NCI-H748 (cell line): ENCODE results near the gene CCDC157.
A peak's percentile ranks its signal among the peaks of the same experiment; 100 is the strongest.

ENCODE experiments used
- DNase-seq: peaks from one replicate; lab custom pipeline; 2025; ENCODE audit not compliant: unreplicated experiment; lab: John Stamatoyannopoulos, UW

CCDC157 gene

DNA sequence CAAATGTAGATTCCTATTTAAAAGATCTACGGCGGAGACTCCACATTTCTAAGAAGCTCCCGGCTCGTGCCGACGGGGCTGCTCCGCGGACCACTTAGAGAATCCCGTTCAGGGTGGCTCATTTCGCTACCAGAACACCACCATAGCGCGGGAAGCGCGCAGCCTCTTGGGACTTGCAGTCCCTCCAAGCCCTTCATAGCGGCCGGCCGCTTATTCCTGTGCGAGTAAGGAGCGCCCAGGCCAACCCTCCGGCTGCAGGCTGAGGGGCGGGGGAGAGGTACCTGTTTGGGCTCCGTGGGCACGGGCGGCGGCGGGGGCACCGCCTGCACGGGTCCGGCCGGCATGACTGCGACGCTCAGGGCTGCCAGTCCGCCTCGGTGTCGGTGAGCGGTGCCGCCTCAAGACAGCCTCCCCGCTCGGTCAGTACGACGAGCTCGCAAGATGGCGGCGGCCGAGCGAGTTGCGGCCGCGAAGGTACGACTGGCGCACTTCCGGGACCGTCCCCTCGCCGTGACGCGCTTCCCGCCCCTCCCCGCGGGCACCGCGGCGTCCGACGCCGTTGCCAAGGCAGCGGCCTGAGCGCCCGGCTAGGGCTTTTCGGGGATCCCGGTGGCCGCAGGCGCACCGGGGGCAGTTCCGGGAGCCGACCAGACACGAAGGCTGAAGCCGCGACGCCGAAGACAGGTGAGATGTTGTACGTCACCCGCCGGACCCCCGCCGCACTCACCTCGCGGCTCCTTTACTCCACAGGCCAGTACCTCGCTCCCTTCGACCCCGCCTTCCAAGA is at the start of gene CCDC157, which contains the start of gene SF3A1:
Gene CCDC157, plus strand, starts transcription at position 559 of the 787 bp plus-strand sequence. CDS start 8,994 bp downstream, outside the sequence.
Gene SF3A1, minus strand, starts transcription at position 446 of the 787 bp plus-strand sequence. Its CDS starts 102 bp downstream, at position 344.
- DNase-seq, result peak; percentile 90

DNA sequence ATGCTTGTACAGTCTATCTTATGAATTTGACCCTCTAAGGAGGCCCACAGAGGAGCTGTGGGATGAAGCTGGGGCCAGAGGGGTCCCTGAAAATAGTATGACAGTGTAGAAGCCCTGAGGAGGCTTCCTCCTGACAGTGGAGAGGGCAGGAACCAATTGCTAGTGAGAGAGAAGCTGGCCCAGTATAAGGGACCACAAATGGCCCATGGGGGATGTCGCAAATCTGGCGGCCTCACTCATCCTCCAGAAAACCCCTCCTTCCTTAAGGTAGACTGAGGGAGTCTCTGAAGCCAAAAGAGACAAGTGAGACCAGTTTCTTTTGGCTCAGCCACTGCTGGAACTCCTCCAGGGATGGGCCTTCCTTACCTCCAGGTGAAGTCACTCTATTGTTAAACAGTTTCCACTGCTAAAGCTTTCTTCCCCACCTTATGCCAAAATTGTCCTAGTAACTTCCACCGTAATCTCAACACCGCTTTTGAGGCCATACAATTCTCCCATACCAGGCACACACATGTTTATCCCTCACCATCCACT is 49.7 kb upstream of the CCDC157 start:
- DNase-seq, result no peak

DNA sequence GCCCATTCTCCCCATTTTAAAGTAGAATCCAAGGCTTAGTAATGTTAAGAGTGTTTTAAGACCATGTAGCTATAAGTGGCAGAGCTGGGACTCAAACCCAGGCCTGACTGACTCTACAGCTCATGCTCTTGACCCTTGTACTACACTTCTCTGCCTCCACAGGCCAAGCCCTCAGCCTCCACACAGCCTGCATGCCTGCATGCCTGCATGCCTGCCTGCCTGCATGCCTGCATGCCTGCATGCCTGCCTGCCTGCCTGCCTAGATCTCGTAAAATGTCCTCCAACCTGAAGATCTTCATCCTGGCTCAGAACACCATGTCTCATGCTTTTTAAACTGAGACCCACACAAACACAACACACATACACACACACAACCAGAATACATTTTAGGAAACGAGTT is 48.7 kb upstream of the CCDC157 start:
- no peak for DNase-seq

DNA sequence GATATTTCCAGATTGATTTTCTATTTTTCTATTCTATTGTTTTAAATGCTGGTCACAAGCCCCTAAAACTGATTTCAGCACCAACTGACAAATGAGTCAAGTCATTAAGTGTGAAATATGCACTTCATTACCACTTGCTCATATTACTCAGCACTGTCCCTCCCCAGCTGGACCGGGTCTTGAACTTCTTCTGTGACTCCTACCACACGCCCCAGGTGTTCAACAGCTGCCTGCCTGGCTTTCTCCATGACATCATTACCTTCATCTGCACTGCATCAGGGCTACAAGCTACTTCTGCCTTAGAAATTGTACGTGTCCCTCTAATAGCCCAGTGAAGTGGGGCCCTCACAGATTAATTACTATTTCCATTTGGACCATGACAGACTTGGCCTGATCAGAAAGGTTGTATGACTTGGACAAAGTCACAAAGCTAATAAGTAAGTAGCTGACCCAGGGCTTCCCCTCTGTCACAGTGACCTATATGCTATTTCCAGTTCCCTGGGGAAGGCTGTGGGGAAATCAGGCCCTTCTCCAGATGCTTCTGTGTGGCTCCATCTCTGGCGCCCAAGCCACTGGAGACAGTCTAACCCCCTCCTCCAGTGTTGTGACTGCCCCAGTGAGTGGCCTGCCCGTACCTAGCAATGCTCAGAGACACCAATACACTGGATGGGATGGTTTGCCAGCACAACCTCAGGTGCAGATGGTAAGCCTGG is 48.1 kb upstream of the CCDC157 start:
- DNase-seq, result no peak

DNA sequence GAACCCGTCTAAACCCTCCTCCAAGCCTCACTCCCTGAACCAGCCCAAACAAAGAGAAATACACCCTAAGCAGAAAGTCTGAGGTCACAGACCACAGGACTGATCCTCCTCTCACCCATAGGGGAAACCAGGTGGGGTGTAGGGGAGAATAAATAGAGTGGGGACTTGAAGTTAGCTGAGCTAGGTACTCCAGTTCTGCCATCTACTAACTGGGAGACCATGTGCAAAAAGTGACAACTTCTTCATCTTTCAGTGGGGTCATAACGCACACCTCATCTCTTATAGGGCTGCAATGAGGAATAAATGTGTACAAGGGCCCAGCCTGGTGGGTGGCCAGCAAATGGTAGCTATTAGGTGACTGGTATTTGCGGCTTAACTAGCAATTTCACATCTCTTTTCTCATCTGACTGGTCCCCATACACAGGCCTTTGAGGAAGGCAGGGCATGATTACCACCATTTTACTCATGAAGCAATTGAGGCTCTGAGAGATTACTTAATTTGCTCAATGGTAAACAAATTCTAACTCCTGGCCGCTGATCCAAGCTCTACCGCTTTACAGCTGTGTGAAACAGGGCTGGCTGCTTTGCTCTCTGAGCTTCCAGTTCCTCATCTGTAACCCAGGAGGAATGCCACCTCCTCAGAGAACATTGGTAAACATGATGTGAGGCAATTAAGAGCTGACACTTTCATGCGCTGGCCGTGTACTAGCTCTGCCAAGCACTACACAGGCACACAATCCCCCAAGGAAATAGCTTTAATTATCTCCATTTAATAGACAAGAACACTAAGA is 46.7 kb upstream of the CCDC157 start:
- DNase-seq, result no peak

DNA sequence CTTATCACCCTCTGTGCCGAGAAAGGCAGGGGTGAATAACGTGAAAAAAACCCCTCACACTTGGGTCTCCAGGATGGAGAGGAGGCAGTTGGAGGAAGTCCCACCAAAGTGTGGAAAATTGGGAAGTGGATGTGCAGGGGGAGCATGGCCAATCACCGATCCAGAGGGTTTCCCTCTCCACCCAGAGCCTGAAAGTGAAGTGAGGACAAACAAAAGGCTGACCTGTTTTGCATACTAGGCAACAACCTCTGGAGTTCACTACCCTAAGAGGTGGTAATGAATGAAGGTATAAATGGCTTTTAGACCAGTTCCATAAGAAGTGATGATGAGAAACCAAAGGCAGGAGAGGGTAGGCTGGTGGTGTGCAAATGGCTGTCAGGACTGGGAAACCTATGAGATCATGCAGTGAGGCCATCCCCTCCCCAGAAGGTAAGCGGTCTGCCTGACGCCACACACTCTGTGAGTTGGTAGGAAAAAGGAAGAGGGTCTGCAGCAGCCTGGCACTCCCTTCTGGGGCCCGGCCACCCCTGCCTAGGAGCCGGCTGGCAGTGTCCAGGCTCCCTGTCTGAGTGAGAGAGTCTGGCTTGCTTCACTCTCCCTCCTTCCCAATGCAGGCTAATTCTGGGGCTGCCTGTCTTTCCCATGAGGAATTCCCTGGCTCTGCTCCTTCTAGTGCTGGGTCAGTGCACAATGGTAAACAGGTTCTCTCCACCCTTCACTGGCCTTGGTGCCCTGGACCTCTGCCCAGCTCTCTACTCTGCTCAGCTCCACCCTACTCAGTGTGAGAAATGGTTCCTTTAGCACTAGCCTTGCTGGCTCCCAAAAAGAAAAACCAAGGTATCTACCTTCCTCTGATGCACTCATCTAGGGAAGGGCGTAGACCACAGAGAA is 45.7 kb upstream of the CCDC157 start:
- DNase-seq, result no peak

DNA sequence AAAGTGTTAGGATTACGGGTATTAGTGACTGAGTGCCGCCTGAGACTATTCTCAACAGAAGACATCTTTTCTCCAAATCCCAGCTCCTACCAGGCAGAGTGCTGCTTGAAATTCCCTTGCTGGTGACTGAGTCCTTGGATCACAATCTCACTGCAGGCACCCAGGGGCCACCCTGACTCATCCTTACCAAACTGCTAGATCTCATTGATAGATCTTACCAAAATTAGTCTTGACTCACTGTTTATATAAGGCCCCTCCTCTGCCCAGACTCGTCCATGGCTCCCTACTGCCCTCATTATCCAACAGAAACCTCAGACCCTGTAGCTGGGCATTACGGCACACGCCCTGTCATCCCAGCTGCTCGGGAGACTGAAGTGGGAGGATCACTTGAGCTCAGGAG is 44.8 kb upstream of the CCDC157 start:
- no peak for DNase-seq

DNA sequence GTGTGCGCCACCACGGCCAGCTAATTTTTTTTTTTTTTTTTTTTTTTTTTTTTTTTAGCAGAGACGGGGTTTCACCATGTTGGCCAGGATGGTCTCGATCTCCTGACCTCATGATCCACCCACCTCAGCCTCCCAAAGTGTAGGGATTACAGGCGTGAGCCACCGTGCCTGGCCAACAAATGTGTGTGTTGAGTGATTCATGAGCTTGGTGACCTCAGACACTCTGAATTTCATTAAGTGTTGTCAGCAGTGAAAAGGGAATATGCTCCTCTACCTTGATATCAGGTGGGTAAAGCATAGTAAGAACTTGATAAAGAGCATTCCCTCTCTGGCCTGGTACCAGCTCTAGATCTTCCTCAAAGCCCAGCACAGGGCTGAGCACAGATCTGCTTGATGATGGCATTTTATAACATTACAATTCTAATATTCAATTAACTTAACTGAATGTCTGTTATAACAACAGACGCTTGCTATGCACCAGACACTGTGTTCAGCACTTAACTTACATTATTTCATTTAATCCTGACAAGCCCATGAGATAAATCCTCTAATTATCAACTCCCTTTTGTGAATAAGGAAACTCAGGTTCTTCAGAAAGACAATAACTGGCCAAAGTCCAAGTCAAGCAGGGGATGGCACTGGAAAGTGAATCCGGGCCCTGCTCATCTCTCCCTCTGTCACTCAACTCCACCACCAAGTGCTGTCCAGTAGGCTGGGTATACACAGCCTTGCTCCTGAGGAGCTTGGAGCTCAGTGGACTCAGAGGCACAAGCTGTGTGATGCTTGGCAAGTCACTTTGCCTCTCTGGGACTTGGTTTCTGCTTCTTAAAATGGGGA is 43.1 kb upstream of the CCDC157 start:
- no peak for DNase-seq

DNA sequence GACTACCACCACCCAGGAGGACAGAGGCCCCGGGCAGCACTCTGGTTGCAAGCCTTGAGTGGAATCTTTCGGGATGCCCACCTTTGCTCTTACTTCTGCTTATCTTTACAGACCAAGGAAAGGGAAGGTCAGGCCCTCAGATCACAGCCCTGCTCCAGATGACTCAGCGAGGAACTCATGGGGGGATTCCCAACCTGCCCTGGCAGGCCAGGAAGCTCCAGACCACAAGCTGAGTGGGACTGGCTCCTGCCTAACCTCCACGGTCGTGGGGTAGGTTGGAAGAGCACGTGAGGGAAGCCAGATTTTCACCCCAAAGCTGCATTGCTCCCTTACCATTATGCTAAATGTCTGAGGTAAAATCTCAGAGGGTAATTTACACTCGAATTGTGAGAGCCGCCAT is 41.9 kb upstream of the CCDC157 start:
- no peak for DNase-seq

DNA sequence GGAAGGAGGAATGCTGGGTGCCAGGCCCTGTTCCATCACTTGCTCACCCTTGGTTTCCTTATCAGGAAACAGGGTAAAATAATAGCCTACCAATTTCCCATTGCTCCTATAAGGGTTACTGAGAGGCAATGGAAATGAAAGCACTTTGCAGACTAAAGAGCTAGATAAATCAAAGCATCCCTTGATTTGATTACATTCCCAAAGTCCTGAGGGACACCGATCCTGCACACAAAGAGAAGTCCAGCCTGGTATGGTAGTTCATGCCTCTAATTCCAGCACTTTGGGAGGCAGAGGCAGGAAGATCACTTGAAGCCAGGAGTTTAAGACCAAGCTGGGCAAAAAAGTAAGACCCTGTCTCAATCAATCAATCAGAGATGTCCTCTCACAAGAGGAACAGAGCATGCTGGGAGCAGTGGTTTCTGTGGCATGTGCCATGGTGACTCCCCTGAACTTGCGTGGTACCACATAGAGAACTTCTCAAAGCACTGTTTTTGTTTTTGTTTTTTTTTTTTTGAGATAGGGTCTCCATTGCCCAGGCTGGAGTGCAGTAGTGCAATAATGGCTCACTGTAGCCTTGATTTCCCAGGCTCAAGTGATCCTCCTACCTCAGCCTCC is 40.7 kb upstream of the CCDC157 start:
- no peak for DNase-seq

DNA sequence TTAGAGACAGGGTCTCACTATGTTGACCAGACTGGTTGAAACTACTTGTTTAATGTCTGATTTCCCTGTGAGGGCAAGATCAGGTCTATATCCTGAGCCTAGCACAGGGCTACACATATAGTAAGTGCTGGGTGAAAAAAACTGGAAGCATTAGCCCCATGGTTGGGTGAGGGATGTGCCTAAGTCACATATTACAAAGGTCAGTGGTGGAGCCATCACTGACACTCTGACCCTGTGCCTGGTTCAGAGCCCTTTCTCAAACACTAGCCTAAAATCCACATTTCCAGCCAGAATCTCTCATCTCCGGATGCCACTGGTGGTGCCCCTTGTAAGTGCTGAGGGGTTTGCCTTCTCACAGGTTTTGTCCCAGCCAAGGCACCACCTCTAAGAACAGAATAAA is 39.0 kb upstream of the CCDC157 start:
- DNase-seq, result no peak

DNA sequence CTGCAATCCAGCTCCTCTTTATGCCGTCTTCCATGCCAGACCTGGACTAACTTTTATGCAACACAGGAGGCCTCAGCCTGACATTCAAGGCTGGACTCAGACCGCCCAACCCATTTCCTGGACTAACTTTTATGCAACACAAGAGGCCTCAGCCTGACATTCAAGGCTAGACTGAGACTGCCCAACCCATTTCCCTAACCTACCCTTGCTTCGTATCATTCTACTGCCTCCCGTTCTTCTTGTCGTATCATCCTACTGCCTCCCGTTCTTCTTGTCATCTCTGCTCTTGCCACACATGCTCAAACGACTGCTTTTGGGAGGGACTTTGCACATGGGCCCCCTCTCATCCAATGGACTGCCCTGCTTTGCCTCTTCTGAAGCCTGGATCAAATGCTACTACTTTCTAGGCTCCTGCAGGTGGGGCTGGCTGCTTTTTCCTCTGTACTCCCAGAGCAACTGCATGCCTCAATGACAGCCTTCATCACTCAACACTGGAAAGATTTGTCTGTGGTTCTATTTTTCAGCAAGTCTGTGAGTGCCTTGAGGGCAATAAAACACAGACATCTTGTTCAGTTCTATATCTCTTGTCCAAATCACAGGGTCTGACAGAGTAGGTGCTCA is 37.9 kb upstream of the CCDC157 start:
- no peak for DNase-seq

DNA sequence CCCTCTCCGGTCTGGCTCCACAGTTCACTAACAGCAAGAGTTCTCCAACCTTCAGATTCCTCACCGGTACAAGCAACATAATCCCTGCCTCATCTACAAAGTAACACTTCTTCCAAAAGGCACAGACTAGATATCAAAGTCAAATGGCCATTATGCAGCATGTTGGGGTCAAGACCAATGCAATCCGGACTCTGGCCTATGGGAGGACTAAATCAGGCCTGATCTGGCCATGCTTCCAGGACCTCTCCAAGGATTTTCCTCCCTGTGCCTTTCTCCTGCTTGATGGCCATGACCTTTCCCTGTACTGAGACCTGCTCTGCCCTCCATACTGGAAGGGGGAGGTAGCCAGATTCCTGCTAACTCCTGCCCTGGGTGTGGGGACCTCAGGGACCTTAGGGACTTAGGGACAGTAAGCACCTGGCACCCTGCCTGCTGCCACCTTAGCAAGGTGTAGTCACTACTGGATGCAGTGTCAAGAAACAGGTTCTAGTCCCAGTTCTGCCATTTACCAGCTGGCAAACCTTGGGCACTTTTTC is 36.7 kb upstream of the CCDC157 start:
- DNase-seq, result no peak

DNA sequence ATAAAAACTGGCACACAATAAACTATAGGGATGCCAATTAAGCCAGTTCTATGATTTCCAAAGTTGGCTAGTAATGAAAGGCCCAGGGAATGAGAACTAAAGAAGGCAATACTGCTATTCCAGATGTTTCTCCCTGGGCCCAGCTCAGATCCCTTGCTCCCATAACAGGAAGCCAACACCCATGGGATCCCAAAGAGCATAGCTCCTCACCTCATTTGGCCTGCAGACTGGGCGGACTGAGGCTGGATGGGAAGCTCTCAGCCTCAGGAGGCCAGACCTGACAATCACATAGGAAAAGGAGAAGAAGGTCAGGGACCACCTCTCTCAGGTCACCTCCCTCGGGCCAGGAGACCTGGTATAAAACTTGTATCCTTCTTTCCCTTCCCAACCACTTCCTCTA is 35.3 kb upstream of the CCDC157 start:
- DNase-seq, result no peak

DNA sequence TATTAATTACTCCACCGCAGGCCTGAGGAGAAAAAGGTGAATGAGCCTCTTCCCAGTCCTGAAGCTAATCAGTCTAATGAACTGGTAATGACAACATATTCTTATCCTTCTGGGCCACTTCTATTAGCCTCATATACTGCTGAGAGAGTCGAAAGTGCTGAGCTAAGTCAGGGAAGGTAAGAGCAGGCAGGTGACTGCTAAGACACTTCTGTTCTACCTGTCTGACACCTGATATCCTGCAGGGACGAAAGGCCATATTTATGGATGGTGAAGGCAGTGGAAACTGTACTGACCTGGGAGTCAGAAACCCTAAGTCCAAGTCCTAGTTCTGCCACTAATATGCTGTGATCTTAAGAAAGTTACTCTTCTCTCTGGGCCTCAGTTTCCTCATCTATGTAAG is 33.6 kb upstream of the CCDC157 start:
- DNase-seq, result no peak

DNA sequence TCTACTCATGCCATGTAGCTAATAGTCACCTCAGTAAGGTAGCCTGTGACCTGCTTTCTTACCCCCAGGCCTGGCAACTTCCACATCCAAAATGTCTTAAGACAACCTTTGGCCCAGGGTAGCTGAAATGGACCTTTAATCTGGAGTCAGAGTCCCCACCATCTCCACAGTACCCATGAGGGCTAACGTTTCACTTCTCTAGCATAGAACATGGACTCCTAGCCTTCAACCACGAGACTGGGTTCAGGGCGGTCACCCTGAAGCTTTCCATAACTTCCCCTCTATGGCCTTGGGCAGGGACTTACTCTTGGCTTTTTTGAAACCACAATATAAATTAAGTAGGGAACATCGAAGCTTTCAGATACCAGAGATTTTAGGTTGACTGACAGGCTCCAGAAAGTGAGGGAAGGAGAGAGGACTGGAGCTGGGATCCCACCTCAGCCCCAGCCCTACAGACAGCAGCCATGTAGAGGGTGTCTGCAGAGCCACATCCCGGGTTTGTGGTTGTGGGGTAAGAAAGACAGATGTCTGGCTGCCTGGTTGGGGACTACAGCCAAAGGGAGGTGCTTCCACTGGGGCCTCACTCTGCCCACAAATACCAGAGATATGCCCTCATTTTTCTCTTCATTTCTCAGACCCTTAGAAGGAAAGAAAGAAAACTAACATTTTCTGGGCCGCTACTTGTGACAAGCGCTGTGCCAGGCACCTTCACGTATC is 32.6 kb upstream of the CCDC157 start:
- DNase-seq, result no peak

DNA sequence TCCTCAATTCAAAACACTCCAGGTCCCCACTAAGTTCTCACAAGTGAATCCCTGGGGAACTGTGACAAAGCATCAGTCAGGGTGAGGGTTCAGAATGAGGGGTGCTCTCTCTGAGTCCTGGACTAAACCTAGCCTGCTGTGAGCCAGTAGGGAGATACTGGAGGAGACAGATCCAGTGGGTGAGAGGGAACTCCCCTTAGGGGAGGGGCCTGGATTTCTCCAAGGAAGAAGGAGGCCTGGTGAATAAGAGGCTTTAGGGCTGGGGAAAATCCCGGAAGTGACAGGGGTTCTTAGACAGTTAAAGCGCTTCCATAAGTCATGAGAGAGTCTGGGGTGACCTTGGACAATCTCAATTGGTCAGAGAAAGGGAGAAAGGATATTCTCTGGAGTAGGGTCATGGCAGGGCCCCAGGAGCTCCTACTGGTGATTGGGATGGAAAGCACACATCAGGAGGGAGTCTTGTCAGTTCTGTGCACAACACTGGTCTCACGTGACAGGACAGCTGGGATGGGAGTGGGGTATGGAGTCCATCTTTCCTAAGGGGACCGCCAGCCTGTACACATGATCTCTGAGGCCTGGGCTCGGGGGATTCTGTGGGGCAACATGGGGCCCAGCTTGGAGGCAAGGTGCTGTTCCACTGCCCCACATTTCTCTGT is 31.6 kb upstream of the CCDC157 start:
- DNase-seq, result no peak
